ENCODE results near the gene TNNT2.
A peak's percentile ranks its signal among the peaks of the same experiment; 100 is the strongest.

The TNNT2 gene

DNA sequence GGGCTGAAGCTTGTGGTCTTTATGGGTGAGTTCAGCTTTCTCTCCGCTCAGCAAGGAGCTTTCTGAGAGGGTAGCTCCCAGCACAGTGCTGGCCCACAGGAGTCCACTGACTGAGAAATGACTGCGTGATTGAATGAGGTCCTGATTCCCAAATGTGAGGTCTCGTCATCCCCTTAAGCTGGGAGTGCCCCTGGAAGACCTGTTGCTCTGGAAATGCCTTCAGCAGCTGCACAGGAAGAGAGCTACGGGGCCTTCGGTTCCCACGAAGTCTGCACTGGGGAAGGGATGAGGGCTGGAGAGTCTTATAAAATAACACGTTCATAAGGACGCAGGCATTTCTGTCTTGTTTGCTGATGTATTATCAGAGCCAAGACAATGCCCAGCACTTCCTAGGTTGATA lies 14.0 kb downstream of the TNNT2 start:
- Histone ChIP-seq H3K27me3 (ENCODE audit: low read depth, low read length) (peaks cover 46% of the 10 kb centered on the region), H2AFZ (ENCODE audit: low read depth, low read length) (no peak overlapping the region), H3K9ac (ENCODE audit: low read length) (no peak overlapping the region), H3K27ac (ENCODE audit: low read length) (no peak overlapping the region), H3K4me3 (ENCODE audit: low read length) (no peak overlapping the region), H3K4me1 (ENCODE audit: low read length) (no peaks in the 10 kb centered on the region), H4K20me1 (ENCODE audit: insufficient read depth, low read length) (no peaks in the 10 kb centered on the region), H3K79me2 (ENCODE audit: low read length) (no peaks in the 10 kb centered on the region), H3K36me3 (replicated peaks; ENCODE audit: low read depth, low read length) (no peaks in the 10 kb centered on the region), H3K9me3 (ENCODE audit: insufficient read depth, low read length) (no peaks in the 10 kb centered on the region), H3K4me2 (ENCODE audit: low read length) (no peak overlapping the region)
- TF ChIP-seq EZH2phosphoT487 (IDR thresholded peaks at IDR 0.05; ENCODE audit: low read depth), result no peak
- TF ChIP-seq, protein P1, sequence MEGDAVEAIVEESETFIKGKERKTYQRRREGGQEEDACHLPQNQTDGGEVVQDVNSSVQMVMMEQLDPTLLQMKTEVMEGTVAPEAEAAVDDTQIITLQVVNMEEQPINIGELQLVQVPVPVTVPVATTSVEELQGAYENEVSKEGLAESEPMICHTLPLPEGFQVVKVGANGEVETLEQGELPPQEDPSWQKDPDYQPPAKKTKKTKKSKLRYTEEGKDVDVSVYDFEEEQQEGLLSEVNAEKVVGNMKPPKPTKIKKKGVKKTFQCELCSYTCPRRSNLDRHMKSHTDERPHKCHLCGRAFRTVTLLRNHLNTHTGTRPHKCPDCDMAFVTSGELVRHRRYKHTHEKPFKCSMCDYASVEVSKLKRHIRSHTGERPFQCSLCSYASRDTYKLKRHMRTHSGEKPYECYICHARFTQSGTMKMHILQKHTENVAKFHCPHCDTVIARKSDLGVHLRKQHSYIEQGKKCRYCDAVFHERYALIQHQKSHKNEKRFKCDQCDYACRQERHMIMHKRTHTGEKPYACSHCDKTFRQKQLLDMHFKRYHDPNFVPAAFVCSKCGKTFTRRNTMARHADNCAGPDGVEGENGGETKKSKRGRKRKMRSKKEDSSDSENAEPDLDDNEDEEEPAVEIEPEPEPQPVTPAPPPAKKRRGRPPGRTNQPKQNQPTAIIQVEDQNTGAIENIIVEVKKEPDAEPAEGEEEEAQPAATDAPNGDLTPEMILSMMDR (IDR thresholded peaks at IDR 0.05; ENCODE audit: low read depth, low read length), result no peak

DNA sequence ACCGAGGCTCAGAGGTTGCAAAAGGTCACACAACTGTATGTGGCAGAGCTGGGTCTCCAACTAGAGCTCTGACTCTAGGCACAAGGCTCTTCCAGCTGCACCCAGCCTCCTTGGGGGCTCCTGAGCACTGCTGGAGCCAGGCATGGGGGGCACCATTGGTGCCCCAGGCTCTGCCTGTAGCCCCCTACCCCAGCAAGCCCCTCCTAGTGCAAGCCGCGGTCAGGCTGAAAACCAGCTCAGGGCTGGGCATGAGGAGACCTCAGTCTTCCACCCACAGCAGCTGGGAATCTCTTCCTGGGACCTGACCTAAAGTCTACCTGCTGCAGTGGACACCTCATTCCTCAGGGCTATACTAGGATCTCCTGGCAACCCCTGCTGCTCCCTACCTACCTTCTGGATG lies 14.6 kb downstream of the TNNT2 start:
- H3K9ac ChIP-seq (ENCODE audit: low read length), result no peak overlapping the region
- H2AFZ ChIP-seq (ENCODE audit: low read depth, low read length), result no peak overlapping the region
- H3K4me2 ChIP-seq (ENCODE audit: low read length), result no peak overlapping the region
- H3K27ac ChIP-seq (ENCODE audit: low read length), result no peak overlapping the region
- H3K27me3 ChIP-seq (ENCODE audit: low read depth, low read length), result peaks cover 47% of the 10 kb centered on the region
- H3K79me2 ChIP-seq (ENCODE audit: low read length), result no peaks in the 10 kb centered on the region
- H3K4me3 ChIP-seq (ENCODE audit: low read length), result no peak overlapping the region
- TF ChIP-seq, protein P1 (IDR thresholded peaks at IDR 0.05; ENCODE audit: low read depth, low read length), result no peak
- no peak for TF ChIP-seq EZH2phosphoT487 (IDR thresholded peaks at IDR 0.05; ENCODE audit: low read depth)
- no peaks in the 10 kb centered on the region for H3K36me3 ChIP-seq (replicated peaks; ENCODE audit: low read depth, low read length)
- H3K4me1 ChIP-seq (ENCODE audit: low read length), result no peaks in the 10 kb centered on the region
- H3K9me3 ChIP-seq (ENCODE audit: insufficient read depth, low read length), result no peaks in the 10 kb centered on the region
- no peaks in the 10 kb centered on the region for H4K20me1 ChIP-seq (ENCODE audit: insufficient read depth, low read length)

DNA sequence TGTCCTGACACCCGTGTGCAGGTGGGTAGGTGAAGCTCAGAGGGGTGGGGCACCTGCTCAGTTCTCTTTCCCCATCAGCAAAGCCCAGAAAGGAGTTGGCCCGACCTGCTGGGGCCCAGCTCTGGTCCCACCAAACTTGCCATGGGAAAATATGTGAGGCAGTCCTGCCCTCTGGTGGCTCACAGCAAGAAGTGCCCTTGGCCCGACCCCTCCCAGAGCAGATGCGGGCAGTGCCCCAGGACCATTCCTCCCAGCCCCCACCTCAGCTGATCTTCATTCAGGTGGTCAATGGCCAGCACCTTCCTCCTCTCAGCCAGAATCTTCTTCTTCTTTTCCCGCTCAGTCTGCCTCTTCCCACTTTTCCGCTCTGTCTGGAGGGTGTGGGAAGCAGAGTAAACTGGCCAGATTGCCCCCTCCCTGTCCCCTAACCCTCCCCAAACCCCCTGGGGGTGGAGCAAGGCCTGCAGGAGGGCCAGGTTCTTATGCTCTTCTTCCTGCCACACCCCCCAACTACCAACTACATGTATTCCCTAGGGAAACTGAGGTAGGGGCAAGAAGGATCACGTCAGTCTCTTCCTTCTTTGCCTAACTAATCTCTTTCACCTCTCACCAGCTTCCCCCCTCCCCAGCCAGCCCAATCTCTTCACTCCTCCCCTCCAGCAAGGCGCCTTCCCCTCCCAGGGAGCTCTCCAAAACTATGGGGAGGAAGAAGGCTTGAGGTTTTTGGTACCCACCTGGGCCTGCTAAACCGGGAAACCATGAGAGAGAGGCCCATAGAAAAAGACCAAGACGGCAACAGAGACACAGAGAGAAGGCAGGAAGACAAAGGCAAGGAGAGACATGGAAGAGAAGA lies 15.6 kb downstream of the TNNT2 start:
- no peaks in the 10 kb centered on the region for H3K79me2 ChIP-seq (ENCODE audit: low read length)
- H3K4me1 ChIP-seq (ENCODE audit: low read length), result no peaks in the 10 kb centered on the region
- no peaks in the 10 kb centered on the region for H4K20me1 ChIP-seq (ENCODE audit: insufficient read depth, low read length)
- no peak overlapping the region for H3K9ac ChIP-seq (ENCODE audit: low read length)
- TF ChIP-seq EZH2phosphoT487 (IDR thresholded peaks at IDR 0.05; ENCODE audit: low read depth), result no peak
- TF ChIP-seq, protein P1 (IDR thresholded peaks at IDR 0.05; ENCODE audit: low read depth, low read length), result peak; percentile 89
- H2AFZ ChIP-seq (ENCODE audit: low read depth, low read length), result no peak overlapping the region
- no peaks in the 10 kb centered on the region for H3K9me3 ChIP-seq (ENCODE audit: insufficient read depth, low read length)
- H3K4me3 ChIP-seq (ENCODE audit: low read length), result no peak overlapping the region
- no peak overlapping the region for H3K27ac ChIP-seq (ENCODE audit: low read length)
- no peak overlapping the region for H3K4me2 ChIP-seq (ENCODE audit: low read length)
- no peaks in the 10 kb centered on the region for H3K36me3 ChIP-seq (replicated peaks; ENCODE audit: low read depth, low read length)
- H3K27me3 ChIP-seq (ENCODE audit: low read depth, low read length), result peaks cover 41% of the 10 kb centered on the region

DNA sequence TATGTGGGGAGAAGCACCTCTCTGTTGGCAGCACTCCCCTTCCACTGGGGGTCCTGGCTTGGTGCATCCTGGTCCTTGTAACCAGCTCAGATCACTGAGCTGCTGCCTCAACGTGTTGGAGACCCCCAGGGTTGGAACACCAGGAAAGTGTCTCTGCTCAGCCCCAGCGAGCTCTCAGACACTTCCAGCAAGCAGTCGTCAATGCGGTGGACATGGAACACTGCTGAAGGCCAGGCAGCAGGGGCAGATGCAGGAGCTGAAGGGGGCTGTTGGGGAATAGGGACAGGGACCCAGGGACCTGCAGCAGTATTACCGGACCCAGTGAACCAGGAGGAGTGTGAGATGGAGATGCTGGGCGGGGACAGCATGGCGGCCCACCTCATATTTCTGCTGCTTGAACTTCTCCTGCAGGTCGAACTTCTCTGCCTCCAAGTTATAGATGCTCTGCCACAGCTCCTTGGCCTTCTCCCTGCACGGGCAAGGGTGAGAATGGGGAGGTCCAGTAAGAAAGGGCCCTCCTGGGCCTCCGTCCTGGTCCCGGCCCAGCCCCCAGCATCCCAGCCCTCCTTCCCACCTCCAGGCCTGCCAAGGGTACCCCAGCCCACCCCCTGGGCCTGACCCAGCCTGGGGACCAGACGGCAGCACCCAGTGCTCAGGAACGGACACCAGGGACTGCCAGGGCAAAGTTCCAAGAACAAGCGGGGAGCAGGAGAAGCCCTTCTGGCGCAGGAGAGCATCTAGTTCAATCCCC lies 16.4 kb downstream of the TNNT2 start:
- Histone ChIP-seq H3K79me2 (ENCODE audit: low read length) (no peaks in the 10 kb centered on the region), H4K20me1 (ENCODE audit: insufficient read depth, low read length) (no peaks in the 10 kb centered on the region), H3K4me2 (ENCODE audit: low read length) (no peak overlapping the region), H3K9me3 (ENCODE audit: insufficient read depth, low read length) (no peaks in the 10 kb centered on the region), H3K4me3 (ENCODE audit: low read length) (no peak overlapping the region), H3K27ac (ENCODE audit: low read length) (no peak overlapping the region), H3K4me1 (ENCODE audit: low read length) (no peaks in the 10 kb centered on the region), H3K36me3 (replicated peaks; ENCODE audit: low read depth, low read length) (no peaks in the 10 kb centered on the region), H3K9ac (ENCODE audit: low read length) (no peak overlapping the region), H3K27me3 (ENCODE audit: low read depth, low read length) (peaks cover 38% of the 10 kb centered on the region), H2AFZ (ENCODE audit: low read depth, low read length) (no peak overlapping the region)
- TF ChIP-seq EZH2phosphoT487 (IDR thresholded peaks at IDR 0.05; ENCODE audit: low read depth), result no peak
- TF ChIP-seq, protein P1 (IDR thresholded peaks at IDR 0.05; ENCODE audit: low read depth, low read length), result no peak

Measured in OCI-LY3 (cell line).